ENCODE results near the gene GAS7. TPM values are rescaled to one million over a fixed set of nuclear protein-coding genes. Genes with fewer than 3 reads are reported as not detected.

Gene GAS7
- total and polyA plus RNA-seq, 2 experiments from 2014 or later: 1.9 to 10.7 TPM

DNA sequence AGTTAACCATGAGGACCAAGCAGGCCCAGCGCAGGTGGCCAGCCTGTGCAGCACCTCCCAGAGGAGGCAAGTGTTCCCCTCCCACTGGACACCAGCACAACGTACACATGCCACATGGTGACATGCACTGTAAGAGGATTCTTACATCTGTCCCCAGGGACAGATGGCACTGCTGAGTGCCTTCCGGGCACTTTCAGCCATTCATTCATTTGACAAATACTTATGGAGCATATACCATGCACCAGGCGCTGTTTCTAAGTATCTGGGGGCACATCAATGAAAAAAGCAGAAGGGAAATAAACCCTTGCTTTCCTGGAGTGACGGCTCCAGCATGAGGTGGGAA lies 79.6 kb downstream of the GAS7 start:
- ATAC-seq (no peak), DNase-seq (ENCODE audit: low spot score) (no peak)
- no peaks in the 10 kb centered on the region for H3K36me3 ChIP-seq (ENCODE audit: insufficient read depth)
- H3F3A ChIP-seq (replicated peaks; ENCODE audit: low read depth): no peaks in the 10 kb centered on the region
- H3K9me3 Mint-ChIP-seq: no peaks in the 10 kb centered on the region
- no peak overlapping the region for H3K4me3 Mint-ChIP-seq
- H3K27me3 Mint-ChIP-seq (ENCODE audit: insufficient read depth, low read depth, poor library complexity): peaks cover 13% of the 10 kb centered on the region
- H3K79me2 ChIP-seq (replicated peaks; ENCODE audit: insufficient read depth): no peaks in the 10 kb centered on the region
- no peak overlapping the region for H3K4me3 ChIP-seq
- no peak overlapping the region for H3K4me2 ChIP-seq
- no peaks in the 10 kb centered on the region for H4K20me1 ChIP-seq (replicated peaks; ENCODE audit: insufficient read depth)
- H3K27ac ChIP-seq (ENCODE audit: low read depth): no peak overlapping the region
- peaks cover 47% of the 10 kb centered on the region for H3K4me1 Mint-ChIP-seq
- no peak overlapping the region for H2AFZ ChIP-seq
- 0 out of 2 replicates have a peak, but pooled peaks cover 4% of the 10 kb centered on the region for H3K9me2 ChIP-seq (ENCODE audit: insufficient read depth)
- H3K4me1 ChIP-seq (ENCODE audit: insufficient read depth): peaks cover 27% of the 10 kb centered on the region
- H3K27ac Mint-ChIP-seq: no peak overlapping the region
- no peak for TF ChIP-seq CREB1 (CRISPR knock-in tag; IDR thresholded peaks at IDR 0.05; ENCODE audit: low read depth)
- TF ChIP-seq, protein P1, sequence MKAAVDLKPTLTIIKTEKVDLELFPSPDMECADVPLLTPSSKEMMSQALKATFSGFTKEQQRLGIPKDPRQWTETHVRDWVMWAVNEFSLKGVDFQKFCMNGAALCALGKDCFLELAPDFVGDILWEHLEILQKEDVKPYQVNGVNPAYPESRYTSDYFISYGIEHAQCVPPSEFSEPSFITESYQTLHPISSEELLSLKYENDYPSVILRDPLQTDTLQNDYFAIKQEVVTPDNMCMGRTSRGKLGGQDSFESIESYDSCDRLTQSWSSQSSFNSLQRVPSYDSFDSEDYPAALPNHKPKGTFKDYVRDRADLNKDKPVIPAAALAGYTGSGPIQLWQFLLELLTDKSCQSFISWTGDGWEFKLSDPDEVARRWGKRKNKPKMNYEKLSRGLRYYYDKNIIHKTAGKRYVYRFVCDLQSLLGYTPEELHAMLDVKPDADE (IDR thresholded peaks at IDR 0.05): no peak
- no peak for TF ChIP-seq ZNF331 (CRISPR knock-in tag; IDR thresholded peaks at IDR 0.05; ENCODE audit: low read depth)
- no peak for TF ChIP-seq ZNF114 (CRISPR knock-in tag; IDR thresholded peaks at IDR 0.05)
- TF ChIP-seq EZH2phosphoT487 (IDR thresholded peaks at IDR 0.05; ENCODE audit: unreplicated experiment): no peak
- no peaks in the 10 kb centered on the region for H3K36me3 Mint-ChIP-seq (ENCODE audit: low read depth)
- no peaks in the 10 kb centered on the region for H3K27me3 ChIP-seq (ENCODE audit: insufficient read depth)

DNA sequence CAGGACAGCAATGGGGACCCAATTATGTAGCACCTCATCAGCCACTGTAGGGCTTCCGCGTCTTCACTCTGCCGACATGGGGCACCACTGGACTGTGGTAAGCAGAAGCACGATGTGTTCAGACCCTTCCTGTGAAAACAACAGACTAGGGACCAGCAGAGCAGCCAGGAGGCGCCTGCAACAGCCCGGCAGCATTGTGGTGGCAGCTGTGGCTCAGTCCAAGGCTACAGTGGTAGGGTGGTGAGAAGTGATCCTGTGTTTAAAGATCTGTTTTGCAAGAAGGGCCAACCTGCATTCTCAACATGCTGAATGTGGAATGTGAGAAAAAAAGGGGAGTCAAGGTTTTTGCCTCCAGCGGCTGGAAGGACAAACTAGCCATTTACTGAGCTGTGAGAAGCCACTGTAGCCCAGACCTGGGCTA lies 80.8 kb downstream of the GAS7 start:
- peak; percentile 16; the same call in 2 of the 3 replicates for ATAC-seq
- Mint-ChIP-seq H3K4me3 (no peak overlapping the region), H3K27me3 (ENCODE audit: insufficient read depth, low read depth, poor library complexity) (peaks cover 13% of the 10 kb centered on the region), H3K27ac (peak overlapping the region; percentile 23; the same call in 1 of the 2 replicates), H3K9me3 (no peaks in the 10 kb centered on the region), H3K36me3 (ENCODE audit: low read depth) (no peaks in the 10 kb centered on the region), H3K4me1 (peaks cover 47% of the 10 kb centered on the region)
- Histone ChIP-seq H3K9me2 (ENCODE audit: insufficient read depth) (0 out of 2 replicates have a peak, but pooled peaks cover 4% of the 10 kb centered on the region), H3K4me1 (ENCODE audit: insufficient read depth) (peaks cover 27% of the 10 kb centered on the region), H3F3A (replicated peaks; ENCODE audit: low read depth) (no peaks in the 10 kb centered on the region), H3K36me3 (ENCODE audit: insufficient read depth) (no peaks in the 10 kb centered on the region), H2AFZ (no peak overlapping the region; the same call in 1 of the 2 replicates), H4K20me1 (replicated peaks; ENCODE audit: insufficient read depth) (no peaks in the 10 kb centered on the region), H3K79me2 (replicated peaks; ENCODE audit: insufficient read depth) (no peaks in the 10 kb centered on the region), H3K4me2 (peak overlapping the region; percentile 55; the same call in 1 of the 2 replicates), H3K27ac (ENCODE audit: low read depth) (peak overlapping the region; percentile 87; the same call in 1 of the 2 replicates), H3K27me3 (ENCODE audit: insufficient read depth) (no peaks in the 10 kb centered on the region), H3K4me3 (no peak overlapping the region)
- TF ChIP-seq JUNB (IDR thresholded peaks at IDR 0.05; ENCODE audit: unreplicated experiment): no peak
- peak in 1 of 2 experiments; percentile 40; a peak in 2 of 4 replicates for TF ChIP-seq CTCF (conservative IDR thresholded peaks at IDR 0.05; ENCODE audit: low read depth in 2 of 2)
- TF ChIP-seq NANOG (IDR thresholded peaks at IDR 0.05; ENCODE audit: borderline replicate concordance): no peak
- TF ChIP-seq EZH2 (IDR thresholded peaks at IDR 0.05; ENCODE audit: low read depth, unreplicated experiment): no peak
- no peak for TF ChIP-seq ZNF331 (CRISPR knock-in tag; IDR thresholded peaks at IDR 0.05; ENCODE audit: low read depth)
- no peak for TF ChIP-seq ZNF462 (CRISPR knock-in tag; IDR thresholded peaks at IDR 0.05)
- peak; percentile 29 for DNase-seq (ENCODE audit: low spot score)
